Smooth muscle cell (in vitro differentiated cells): ENCODE measurements around the gene ERBB4. TPM values are rescaled to one million over a fixed set of nuclear protein-coding genes. Genes with fewer than 3 reads are reported as not detected.

Experiments
- DNase-seq: peaks from one replicate; lab custom pipeline; 2025; ENCODE audit not compliant: unreplicated experiment; lab: John Stamatoyannopoulos, UW
- H2AFZ ChIP-seq: fragments of 200-600 bp; sonication (generic); 2 replicates; pipeline ENCODE4 v1.6.0; 2016; ENCODE audit warnings: antibody characterized with exemption, low read depth, mild to moderate bottlenecking
- H3F3A ChIP-seq: fragments of 200-600 bp; sonication (generic); 2 replicates; pipeline ENCODE4 v1.6.0; 2017; ENCODE audit warnings: antibody characterized with exemption, low read depth
- H3K27ac ChIP-seq: fragments of 200-600 bp; sonication (generic); 2 replicates; pipeline ENCODE4 v1.5.1; 2016; ENCODE audit warnings: low read depth, mild to moderate bottlenecking
- H3K27me3 ChIP-seq: fragments of 200-600 bp; sonication (generic); 2 replicates; pipeline ENCODE4 v1.6.1; 2016; ENCODE audit warnings: low read depth, mild to moderate bottlenecking
- H3K36me3 ChIP-seq: fragments of 200-600 bp; sonication (generic); 2 replicates; pipeline ENCODE4 v1.5.1; 2016; ENCODE audit warnings: low read depth
- H3K4me1 ChIP-seq: fragments of 200-600 bp; sonication (generic); 2 replicates; pipeline ENCODE4 v1.5.1; 2016; ENCODE audit warnings: low read depth
- H3K4me2 ChIP-seq: fragments of 200-600 bp; sonication (generic); 2 replicates; pipeline ENCODE4 v1.6.0; 2016; ENCODE audit warnings: mild to moderate bottlenecking
- H3K4me3 ChIP-seq: fragments of 200-600 bp; sonication (generic); 2 replicates; pipeline ENCODE4 v1.5.1; 2016; ENCODE audit warnings: mild to moderate bottlenecking
- H3K79me2 ChIP-seq: fragments of 200-600 bp; sonication (generic); 2 replicates; pipeline ENCODE4 v1.6.0; 2016; ENCODE audit warnings: low read depth, mild to moderate bottlenecking
- H3K9ac ChIP-seq: fragments of 200-600 bp; sonication (generic); 2 replicates; pipeline ENCODE4 v1.6.0; 2016; ENCODE audit warnings: low read depth
- H3K9me3 ChIP-seq: fragments of 200-600 bp; sonication (generic); replicated peaks from 2 replicates; pipeline ENCODE4 v1.5.1; 2016; ENCODE audit warnings: low read depth
- H4K20me1 ChIP-seq: fragments of 200-600 bp; sonication (generic); 2 replicates; pipeline ENCODE4 v1.6.0; 2016; ENCODE audit warnings: low read depth
- WGBS: methylation state at CpG from one replicate; pipeline ENCODE4 v1.1.7; 2016; ENCODE audit warnings: low lambda C conversion rate; 5-methylcytosine and 5-hydroxymethylcytosine counted together
- polyA plus RNA-seq: library from polyadenylated mRNA; unstranded; fragments of >200 nt; fragmentation: Nextera tagmentation; extraction: Ambion mirVana; gene quantifications from 2 replicates; pipeline ENCODE4 v1.2.1, GENCODE V29; 2016
- total RNA-seq: library from RNA; depleted of rRNA; stranded (reverse); fragments of >200 nt; gene quantifications from 2 replicates; pipeline ENCODE4 v1.2.3, GENCODE V29; 2014
- TF ChIP-seq, protein P1 (sequence below): fragments of 200-600 bp; sonication (generic); IDR thresholded peaks from 2 replicates; pipeline ENCODE4 v1.5.1; 2017; ENCODE audit warnings: borderline replicate concordance, mild to moderate bottlenecking, antibody characterized with exemption; ENCODE audit not compliant: insufficient read depth, poor library complexity, severe bottlenecking

ERBB4 gene
- total and polyA plus RNA-seq, 2 experiments from 2014 or later: 0.67 TPM; not detected in 1

DNA sequence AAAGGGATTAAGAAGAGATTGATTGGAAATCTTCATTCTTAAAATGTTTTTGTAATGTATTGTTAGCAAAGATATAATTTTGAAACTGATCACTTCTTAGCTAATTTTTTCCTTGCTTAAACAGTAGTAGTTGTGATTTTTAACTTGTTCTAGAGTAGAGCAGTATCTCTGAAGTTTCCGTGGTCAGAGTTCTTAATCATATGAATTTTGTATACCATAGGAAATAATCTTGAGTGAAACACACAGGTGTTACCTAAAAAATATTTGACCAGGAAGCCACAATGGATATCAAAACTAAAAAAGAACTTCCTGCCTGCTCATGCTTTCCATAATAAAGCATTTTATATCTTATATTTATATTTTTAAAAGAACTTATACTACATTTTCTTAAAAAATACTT is 907.1 kb downstream of the ERBB4 start:
- no peak for DNase-seq
- TF ChIP-seq, protein P1, sequence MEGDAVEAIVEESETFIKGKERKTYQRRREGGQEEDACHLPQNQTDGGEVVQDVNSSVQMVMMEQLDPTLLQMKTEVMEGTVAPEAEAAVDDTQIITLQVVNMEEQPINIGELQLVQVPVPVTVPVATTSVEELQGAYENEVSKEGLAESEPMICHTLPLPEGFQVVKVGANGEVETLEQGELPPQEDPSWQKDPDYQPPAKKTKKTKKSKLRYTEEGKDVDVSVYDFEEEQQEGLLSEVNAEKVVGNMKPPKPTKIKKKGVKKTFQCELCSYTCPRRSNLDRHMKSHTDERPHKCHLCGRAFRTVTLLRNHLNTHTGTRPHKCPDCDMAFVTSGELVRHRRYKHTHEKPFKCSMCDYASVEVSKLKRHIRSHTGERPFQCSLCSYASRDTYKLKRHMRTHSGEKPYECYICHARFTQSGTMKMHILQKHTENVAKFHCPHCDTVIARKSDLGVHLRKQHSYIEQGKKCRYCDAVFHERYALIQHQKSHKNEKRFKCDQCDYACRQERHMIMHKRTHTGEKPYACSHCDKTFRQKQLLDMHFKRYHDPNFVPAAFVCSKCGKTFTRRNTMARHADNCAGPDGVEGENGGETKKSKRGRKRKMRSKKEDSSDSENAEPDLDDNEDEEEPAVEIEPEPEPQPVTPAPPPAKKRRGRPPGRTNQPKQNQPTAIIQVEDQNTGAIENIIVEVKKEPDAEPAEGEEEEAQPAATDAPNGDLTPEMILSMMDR: no peak
- Histone ChIP-seq H3K4me3 (no peak overlapping the region), H3K27me3 (no peaks in the 10 kb centered on the region), H3K36me3 (no peaks in the 10 kb centered on the region), H4K20me1 (no peaks in the 10 kb centered on the region), H2AFZ (no peak overlapping the region), H3K4me1 (no peaks in the 10 kb centered on the region), H3K9ac (no peak overlapping the region), H3K4me2 (no peak overlapping the region), H3K79me2 (no peaks in the 10 kb centered on the region), H3K9me3 (no peaks in the 10 kb centered on the region), H3F3A (no peaks in the 10 kb centered on the region), H3K27ac (no peak overlapping the region)
- 97% methylated on average over 1 of the region's 1 CpG for WGBS

DNA sequence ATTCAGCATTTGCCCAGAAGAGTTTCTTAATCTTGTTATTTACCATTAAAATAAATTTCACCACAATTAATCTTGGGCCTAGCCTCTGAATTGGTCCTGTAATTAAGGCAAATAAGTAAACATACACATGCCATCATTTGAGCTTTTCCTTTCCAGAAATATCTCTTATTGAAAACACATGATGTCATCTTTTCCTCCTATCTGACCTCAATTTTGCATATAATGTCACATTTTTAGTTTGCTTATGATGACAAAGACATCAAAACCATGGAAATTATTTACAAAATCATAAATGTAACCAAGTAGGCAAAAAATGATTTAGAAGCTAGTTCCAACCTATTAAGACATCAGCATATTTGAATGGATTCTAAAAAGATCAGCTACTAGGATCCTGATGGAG is 915.5 kb downstream of the ERBB4 start:
- no peaks in the 10 kb centered on the region for H3K36me3 ChIP-seq
- TF ChIP-seq, protein P1: no peak
- H3F3A ChIP-seq: no peaks in the 10 kb centered on the region
- H3K4me2 ChIP-seq: no peak overlapping the region
- H3K27ac ChIP-seq: no peak overlapping the region
- no peaks in the 10 kb centered on the region for H4K20me1 ChIP-seq
- no peak overlapping the region for H3K4me3 ChIP-seq
- no peaks in the 10 kb centered on the region for H3K27me3 ChIP-seq
- no peak for DNase-seq
- no peak overlapping the region for H2AFZ ChIP-seq
- H3K9me3 ChIP-seq: no peaks in the 10 kb centered on the region
- H3K79me2 ChIP-seq: no peaks in the 10 kb centered on the region
- H3K4me1 ChIP-seq: no peaks in the 10 kb centered on the region
- no peak overlapping the region for H3K9ac ChIP-seq

DNA sequence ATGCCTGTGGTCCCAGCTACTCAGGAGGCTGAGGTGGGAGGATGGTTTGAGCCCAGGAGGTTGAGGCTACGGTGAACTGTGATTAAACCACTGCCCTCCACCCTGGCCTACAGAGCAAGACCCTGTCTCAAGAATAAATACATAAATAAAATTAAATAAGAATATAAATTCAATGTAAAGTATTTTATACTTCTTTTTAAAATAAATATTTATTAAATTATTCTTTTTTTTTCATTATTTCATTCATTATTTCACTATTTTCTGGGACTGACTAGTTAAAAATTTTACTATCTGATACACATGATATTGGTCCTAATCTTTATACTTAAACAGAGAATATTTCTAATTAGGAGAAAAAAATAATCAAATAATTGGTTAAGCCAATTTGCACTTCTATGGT is 917.6 kb downstream of the ERBB4 start:
- Histone ChIP-seq H3K9ac (no peak overlapping the region), H4K20me1 (no peaks in the 10 kb centered on the region), H3F3A (no peaks in the 10 kb centered on the region), H3K36me3 (no peaks in the 10 kb centered on the region), H3K9me3 (no peaks in the 10 kb centered on the region), H3K4me3 (no peak overlapping the region), H3K27me3 (no peaks in the 10 kb centered on the region), H3K4me1 (no peaks in the 10 kb centered on the region), H3K27ac (no peak overlapping the region), H3K79me2 (no peaks in the 10 kb centered on the region), H3K4me2 (no peak overlapping the region), H2AFZ (no peak overlapping the region)
- no peak for DNase-seq
- TF ChIP-seq, protein P1: no peak
- 100% methylated on average over 1 of the region's 1 CpG for WGBS

DNA sequence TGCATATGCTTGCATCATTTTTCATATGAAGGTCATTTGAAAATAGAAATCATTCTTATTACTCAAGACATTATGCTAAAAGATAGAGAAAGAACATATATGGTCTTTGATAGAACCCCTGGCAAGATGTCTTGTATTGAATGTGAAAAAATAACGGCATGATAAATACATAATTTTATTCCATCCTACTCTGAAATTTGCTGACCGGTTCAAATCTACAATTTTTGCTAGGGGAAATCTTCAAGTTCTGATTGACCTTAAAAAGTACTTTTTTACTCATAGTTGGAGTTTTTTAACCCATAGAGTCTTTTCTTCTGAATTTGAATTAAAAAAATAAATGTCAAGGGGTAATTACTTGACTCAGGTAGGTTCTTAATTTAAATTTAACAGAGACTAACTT is 920.8 kb downstream of the ERBB4 start:
- WGBS: 96% methylated on average over 2 of the region's 2 CpGs
- H4K20me1 ChIP-seq: no peaks in the 10 kb centered on the region
- H3K4me2 ChIP-seq: no peak overlapping the region
- TF ChIP-seq, protein P1: no peak
- no peaks in the 10 kb centered on the region for H3K4me1 ChIP-seq
- H3K79me2 ChIP-seq: no peaks in the 10 kb centered on the region
- DNase-seq: no peak
- no peaks in the 10 kb centered on the region for H3K27me3 ChIP-seq
- H3K9ac ChIP-seq: no peak overlapping the region
- H3K27ac ChIP-seq: no peak overlapping the region
- no peaks in the 10 kb centered on the region for H3F3A ChIP-seq
- H3K4me3 ChIP-seq: no peak overlapping the region
- H2AFZ ChIP-seq: no peak overlapping the region
- no peaks in the 10 kb centered on the region for H3K9me3 ChIP-seq
- no peaks in the 10 kb centered on the region for H3K36me3 ChIP-seq
